HepG2 (cell line): ENCODE measurements around the gene RGL3. TPM values are rescaled to one million over a fixed set of nuclear protein-coding genes. Genes with fewer than 3 reads are reported as not detected.

Experiments
- ATAC-seq: fragments of 200-7000 bp; cut with Tn5 transposase; 3 replicates; pipeline ENCODE4 v1.9.1; 2020; ENCODE audit warnings: mild to moderate bottlenecking, moderate library complexity
- BruUV-seq: library from RNA; stranded (reverse); fragments of 400-500 nt; replicated peaks from 2 replicates; lab custom pipeline; 2021; lab: Mats Ljungman, UMichigan
- CTCF ChIA-PET: fragments of 300-600 bp; formaldehyde crosslinking; extraction: SDS; loops from one replicate; lab custom pipeline; 2021; ENCODE audit warnings: low total read pairs, inconsistent platforms, low intra/inter-chr PET ratio; lab: Yijun Ruan, JAX
- POLR2A ChIA-PET: fragments of 350-600 bp; sonication (Branson Sonifier 250); formaldehyde crosslinking; loops from one replicate; lab custom pipeline; 2020; ENCODE audit warnings: antibody characterized with exemption, inconsistent platforms; lab: Yijun Ruan, JAX
- DNase-seq: peaks from one replicate; pipeline ENCODE4 v3.0.0-alpha.2; 2015; ENCODE audit warnings: low spot score
- FAIRE-seq: peaks from 3 replicates; lab custom pipeline; 2011; peaks lifted over from hg19 to GRCh38; lab: Jason Lieb, UNC
- H2AFZ ChIP-seq: one replicate; pipeline ENCODE4 v1.6.1; 2011; ENCODE audit warnings: low read length, inconsistent platforms
- H3K27ac ChIP-seq: fragments of 300-600 bp; 3 replicates; pipeline ENCODE4 v1.8.0; 2011; ENCODE audit warnings: mixed run types, mild to moderate bottlenecking, mixed read lengths, low read length, inconsistent platforms; ENCODE audit not compliant: insufficient read depth; ENCODE audit errors: extremely low read length
- H3K27me3 ChIP-seq, 2 experiments: fragments of 200-600 bp in 1 of 2; 2 replicates in 1 of 2; 3 replicates in 1 of 2; pipeline versions ENCODE4 v1.6.0 to v1.8.0; 2011; ENCODE audit warnings: low read length in 2 of 2, mild to moderate bottlenecking in 2 of 2, moderate library complexity in 2 of 2, inconsistent platforms in 1 of 2; ENCODE audit not compliant: insufficient read depth in 2 of 2, control insufficient read depth in 1 of 2
- H3K36me3 ChIP-seq, 2 experiments: fragments of 200-600 bp in 1 of 2; replicated peaks in 1 of 2; 2 replicates in 1 of 2; 3 replicates in 1 of 2; pipeline versions ENCODE4 v1.5.1 to v1.8.0; 2011; ENCODE audit warnings: low read length in 2 of 2, inconsistent platforms in 1 of 2; ENCODE audit not compliant: insufficient read depth in 2 of 2, control insufficient read depth in 1 of 2
- H3K4me1 ChIP-seq: 2 replicates; pipeline ENCODE4 v1.5.1; 2012; ENCODE audit warnings: low read length, inconsistent platforms; ENCODE audit not compliant: insufficient read depth
- H3K4me2 ChIP-seq: 2 replicates; pipeline ENCODE4 v1.6.0; 2011; ENCODE audit warnings: low read depth, low read length, inconsistent platforms
- H3K4me3 ChIP-seq, 3 experiments: fragments of 200-600 bp in 1 of 3; sonication (generic), shearing (Covaris generic) in 1 of 3; replicated peaks in 1 of 3; 2 replicates each; pipeline ENCODE4 v1.5.1; 2011 to 2016; ENCODE audit warnings: low read length in 3 of 3, inconsistent platforms in 2 of 3, low read depth in 2 of 3, mild to moderate bottlenecking in 2 of 3, control low read depth in 1 of 3, mixed read lengths in 1 of 3; ENCODE audit not compliant: insufficient read depth in 1 of 3
- H3K79me2 ChIP-seq: one replicate; pipeline ENCODE4 v1.6.1; 2011; ENCODE audit warnings: low read length, inconsistent platforms; ENCODE audit not compliant: insufficient read depth
- H3K9ac ChIP-seq: 2 replicates; pipeline ENCODE4 v1.6.0; 2011; ENCODE audit warnings: mild to moderate bottlenecking, low read depth, low read length, inconsistent platforms; ENCODE audit not compliant: insufficient read depth
- H3K9me3 ChIP-seq: 2 replicates; pipeline ENCODE4 v1.5.1; 2012; ENCODE audit warnings: mild to moderate bottlenecking, low read length
- H4K20me1 ChIP-seq: 2 replicates; pipeline ENCODE4 v1.6.0; 2011; ENCODE audit warnings: inconsistent platforms, mild to moderate bottlenecking, low read length, moderate library complexity; ENCODE audit not compliant: insufficient read depth
- ATF7-NPFF ChIP-seq: sonication (generic); formaldehyde crosslinking; IDR thresholded peaks from 2 replicates; pipeline ENCODE4 v1.8.1; 2023; ENCODE audit warnings: mild to moderate bottlenecking, low read depth, missing genetic modification reagents, moderate library complexity
- ETV6 ChIP-seq: sonication (generic); formaldehyde crosslinking; conservative IDR thresholded peaks from 2 replicates; pipeline ENCODE4 v1.4.0; 2020; ENCODE audit warnings: missing genetic modification reagents
- HNF4A ChIP-seq: sonication (generic); formaldehyde crosslinking; IDR thresholded peaks from 2 replicates; pipeline ENCODE4 v1.4.0; 2020; ENCODE audit warnings: missing genetic modification reagents
- HNRNPL ChIP-seq: fragments of 200-400 bp; formaldehyde crosslinking; IDR thresholded peaks from 2 replicates; pipeline ENCODE4 v1.6.1; 2017; ENCODE audit warnings: mild to moderate bottlenecking, low read depth, low read length
- REST ChIP-seq, 2 experiments: IDR thresholded peaks; 2 replicates each; pipeline ENCODE4 v1.6.1; 2011 to 2012; ENCODE audit warnings: low read length in 2 of 2, borderline replicate concordance in 1 of 2, low read depth in 1 of 2, mild to moderate bottlenecking in 1 of 2, moderate library complexity in 1 of 2
- ZBTB38 ChIP-seq: sonication (generic); formaldehyde crosslinking; IDR thresholded peaks from 2 replicates; pipeline ENCODE4 v1.5.1; 2020; ENCODE audit warnings: mild to moderate bottlenecking, missing genetic modification reagents
- ZBTB42 ChIP-seq: sonication (generic); formaldehyde crosslinking; IDR thresholded peaks from 2 replicates; pipeline ENCODE4 v1.5.0; 2020; ENCODE audit warnings: mild to moderate bottlenecking, missing genetic modification reagents
- ZFP41 ChIP-seq: sonication (generic); formaldehyde crosslinking; IDR thresholded peaks from 2 replicates; pipeline ENCODE4 v1.4.0; 2020; ENCODE audit warnings: mild to moderate bottlenecking, missing genetic modification reagents, borderline replicate concordance
- ZFY ChIP-seq: sonication (generic); formaldehyde crosslinking; IDR thresholded peaks from 2 replicates; pipeline ENCODE4 v1.4.0; 2020; ENCODE audit warnings: missing genetic modification reagents
- ZFYVE20 ChIP-seq: sonication (generic); formaldehyde crosslinking; IDR thresholded peaks from 2 replicates; pipeline ENCODE4 v1.8.0; 2023; ENCODE audit warnings: low read depth, mild to moderate bottlenecking, moderate library complexity, missing genetic modification reagents, borderline replicate concordance
- ZNF205 ChIP-seq: IDR thresholded peaks from 2 replicates; pipeline ENCODE4 v1.6.1; 2018; ENCODE audit warnings: missing biosample characterization, missing genetic modification reagents
- ZNF350 ChIP-seq: sonication (generic); formaldehyde crosslinking; IDR thresholded peaks from 2 replicates; pipeline ENCODE4 v1.4.0; 2020; ENCODE audit warnings: mild to moderate bottlenecking, low read depth, missing genetic modification reagents, borderline replicate concordance
- ZNF557 ChIP-seq: sonication (generic); formaldehyde crosslinking; IDR thresholded peaks from 2 replicates; pipeline ENCODE4 v1.4.0; 2020; ENCODE audit warnings: missing genetic modification reagents
- ZNF629 ChIP-seq: sonication (generic); formaldehyde crosslinking; conservative IDR thresholded peaks from 2 replicates; pipeline ENCODE4 v1.5.0; 2020; ENCODE audit warnings: missing genetic modification reagents
- ZSCAN25 ChIP-seq: sonication (generic); formaldehyde crosslinking; IDR thresholded peaks from 2 replicates; pipeline ENCODE4 v1.8.0; 2022; ENCODE audit warnings: mild to moderate bottlenecking, missing genetic modification reagents
- WGBS: methylation state at CpG from one replicate; pipeline ENCODE4 v1.1.6; 2017; ENCODE audit warnings: low lambda C conversion rate; 5-methylcytosine and 5-hydroxymethylcytosine counted together
- in situ Hi-C: cut with HindIII; loops from 2 replicates; pipeline ENCODE4 v1.10.0; 2017; ENCODE audit warnings: low pct_unique_long_range_greater_than_20kb; ENCODE audit not compliant: extremely low pct_ligation_motif_present
- intact Hi-C: fragments of 100-400 bp; cut with micrococcal nuclease; formaldehyde crosslinking; loops from one replicate; pipeline ENCODE4 v1.10.0; 2022; ENCODE audit not compliant: unreplicated experiment
- polyA plus RNA-seq, 8 experiments: library from polyadenylated mRNA; depleted of rRNA in 3 of 8; stranded (reverse) in 7 of 8; unstranded in 1 of 8; fragments of >200 nt; fragmentation: Illumina TruSeq in 4 of 8; extraction: Trizol in 4 of 8; gene quantifications; 2 replicates each; pipeline versions ENCODE4 v1.2.1 to v1.2.3, GENCODE V29; 2011 to 2016; ENCODE audit warnings: low read depth in 4 of 8, missing spikeins in 1 of 8, mixed read lengths in 1 of 8; ENCODE audit not compliant: insufficient read depth in 1 of 8
- total RNA-seq, 5 experiments: library from RNA; depleted of rRNA; stranded (reverse); fragments of >200 nt; fragmentation: Illumina TruSeq; extraction: Trizol; gene quantifications; 2 replicates each; pipeline ENCODE4 v1.2.3, GENCODE V29; 2016; ENCODE audit warnings: low read depth in 1 of 5
- TF ChIP-seq, protein P1 (sequence below): sonication (generic); formaldehyde crosslinking; IDR thresholded peaks from 2 replicates; pipeline ENCODE4 v1.5.1; 2020; ENCODE audit warnings: mild to moderate bottlenecking, missing genetic modification reagents
- TF ChIP-seq, protein P2 (sequence below): sonication (generic); formaldehyde crosslinking; IDR thresholded peaks from 2 replicates; pipeline ENCODE4 v1.4.0; 2020; ENCODE audit warnings: missing genetic modification reagents

The RGL3 gene
- total and polyA plus RNA-seq, 2 of the 13 experiments (the other 11 are each of a cell fraction or from before 2014, with no cell fraction given) = 4.2 to 7.6 TPM

DNA sequence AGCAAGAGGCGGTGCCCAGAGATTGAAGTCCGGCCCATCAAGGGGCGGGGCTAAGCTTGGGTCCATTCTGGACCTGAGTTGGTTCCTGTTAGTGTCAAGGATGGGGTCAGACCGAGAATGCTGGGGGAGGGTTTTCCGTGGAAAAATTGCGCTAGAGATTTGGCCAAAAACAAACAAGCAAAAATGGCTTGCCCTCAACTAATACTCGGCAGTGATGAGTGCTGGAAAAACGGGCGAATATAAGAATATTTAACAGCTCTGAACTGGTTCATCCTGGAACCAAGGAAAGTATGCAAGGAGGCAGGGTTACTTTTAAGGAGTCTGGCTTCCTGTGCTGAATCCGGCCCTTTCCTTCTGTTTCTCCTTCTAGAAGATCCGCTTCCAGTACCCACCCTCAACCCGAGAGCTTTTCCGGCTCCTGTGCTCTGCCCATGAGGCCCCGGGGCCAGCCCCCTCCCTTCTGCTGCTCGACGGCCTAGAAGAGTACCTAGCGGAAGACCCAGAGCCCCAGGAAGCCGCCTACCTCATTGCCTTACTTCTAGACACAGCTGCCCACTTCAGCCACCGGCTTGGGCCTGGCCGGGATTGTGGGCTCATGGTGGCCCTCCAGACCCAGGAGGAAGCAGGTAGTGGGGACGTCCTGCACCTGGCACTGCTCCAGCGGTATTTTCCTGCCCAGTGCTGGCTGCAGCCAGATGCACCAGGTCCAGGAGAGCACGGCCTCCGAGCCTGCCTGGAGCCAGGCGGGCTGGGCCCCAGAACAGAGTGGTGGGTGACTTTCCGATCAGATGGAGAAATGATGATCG lies 43.8 kb downstream of the RGL3 start:
- TSS peak; percentile 86 for BruUV-seq
- POLR2A ChIA-PET = interaction anchor here (0.6 to 3.3 kb wide), 50 partner anchors 9 to 539 kb away, joined by 3 to 68 read pairs (median 4); partner anchors contain the start of genes CCDC159, ECSIT, ELOF1 and EPOR
- Histone ChIP-seq H3K4me3 (peak overlapping the region; percentile 65 to 80 (median 69)), H4K20me1 (no peaks in the 10 kb centered on the region), H3K27ac (peak overlapping the region; percentile 68), H3K9ac (peak overlapping the region; percentile 77), H3K36me3 (0 out of 5 replicates have a peak, but pooled peaks cover 1 to 4% of the 10 kb centered on the region in 2 experiments), H3K79me2 (peaks cover 12% of the 10 kb centered on the region), H3K27me3 (no peaks in the 10 kb centered on the region; a peak in 1 of 5 replicates), H2AFZ (no peak overlapping the region), H3K9me3 (no peaks in the 10 kb centered on the region), H3K4me2 (peak overlapping the region; percentile 94), H3K4me1 (peaks cover 39% of the 10 kb centered on the region)
- DNase-seq (peak; percentile 31), FAIRE-seq (no peak), ATAC-seq (peak; percentile 50)
- CTCF ChIA-PET = no interaction called here
- intact Hi-C loops = no loop called here
- in situ Hi-C loops = no loop called here
- 5% methylated on average over 18 of the region's 27 CpGs for WGBS
- no peak for TF ChIP-seq ZBTB42 (CRISPR knock-in tag)
- peak; percentile 54 for TF ChIP-seq ZFY (CRISPR knock-in tag)
- peak; percentile 48; the same call in 1 of the 2 replicates for TF ChIP-seq ZNF557
- TF ChIP-seq ZFYVE20 (CRISPR knock-in tag) = no peak
- TF ChIP-seq ETV6 (CRISPR knock-in tag) = no peak
- TF ChIP-seq ATF7-NPFF (CRISPR knock-in tag) = 0 out of 2 replicates have a peak, but pooled peaks have one; percentile 22
- TF ChIP-seq ZSCAN25 (CRISPR knock-in tag) = no peak
- peak; percentile 31; the same call in 1 of the 2 replicates for TF ChIP-seq ZNF350 (CRISPR knock-in tag)
- peak in 1 of 2 experiments; percentile 24; a peak in 1 of 4 replicates for TF ChIP-seq REST (IDR thresholded peaks at IDR 0.05; ENCODE audit: borderline replicate concordance in 1 of 2, low read depth in 1 of 2, low read length in 2 of 2)
- TF ChIP-seq ZNF629 (CRISPR knock-in tag) = no peak
- TF ChIP-seq ZNF205 (CRISPR knock-in tag) = no peak
- TF ChIP-seq, protein P1, sequence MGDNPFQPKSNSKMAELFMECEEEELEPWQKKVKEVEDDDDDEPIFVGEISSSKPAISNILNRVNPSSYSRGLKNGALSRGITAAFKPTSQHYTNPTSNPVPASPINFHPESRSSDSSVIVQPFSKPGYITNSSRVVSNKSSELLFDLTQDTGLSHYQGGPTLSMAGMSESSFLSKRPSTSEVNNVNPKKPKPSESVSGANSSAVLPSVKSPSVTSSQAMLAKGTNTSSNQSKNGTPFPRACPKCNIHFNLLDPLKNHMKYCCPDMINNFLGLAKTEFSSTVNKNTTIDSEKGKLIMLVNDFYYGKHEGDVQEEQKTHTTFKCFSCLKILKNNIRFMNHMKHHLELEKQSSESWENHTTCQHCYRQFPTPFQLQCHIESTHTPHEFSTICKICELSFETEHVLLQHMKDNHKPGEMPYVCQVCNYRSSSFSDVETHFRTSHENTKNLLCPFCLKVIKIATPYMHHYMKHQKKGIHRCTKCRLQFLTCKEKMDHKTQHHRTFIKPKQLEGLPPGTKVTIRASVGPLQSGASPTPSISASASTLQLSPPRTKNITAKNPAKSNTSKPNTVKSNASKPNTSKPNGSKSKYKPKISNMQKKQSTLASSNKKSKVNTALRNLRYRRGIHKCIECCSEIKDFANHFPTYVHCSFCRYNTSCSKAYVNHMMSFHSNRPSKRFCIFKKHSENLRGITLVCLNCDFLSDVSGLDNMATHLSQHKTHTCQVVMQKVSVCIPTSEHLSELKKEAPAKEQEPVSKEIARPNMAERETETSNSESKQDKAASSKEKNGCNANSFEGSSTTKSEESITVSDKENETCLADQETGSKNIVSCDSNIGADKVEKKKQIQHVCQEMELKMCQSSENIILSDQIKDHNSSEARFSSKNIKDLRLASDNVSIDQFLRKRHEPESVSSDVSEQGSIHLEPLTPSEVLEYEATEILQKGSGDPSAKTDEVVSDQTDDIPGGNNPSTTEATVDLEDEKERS (CRISPR knock-in tag) = no peak
- TF ChIP-seq, protein P2, sequence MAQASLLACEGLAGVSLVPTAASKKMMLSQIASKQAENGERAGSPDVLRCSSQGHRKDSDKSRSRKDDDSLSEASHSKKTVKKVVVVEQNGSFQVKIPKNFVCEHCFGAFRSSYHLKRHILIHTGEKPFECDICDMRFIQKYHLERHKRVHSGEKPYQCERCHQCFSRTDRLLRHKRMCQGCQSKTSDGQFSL (CRISPR knock-in tag) = no peak
- TF ChIP-seq HNRNPL = no peak
- TF ChIP-seq HNF4A (CRISPR knock-in tag) = no peak
- TF ChIP-seq ZFP41 (CRISPR knock-in tag) = no peak
- TF ChIP-seq ZBTB38 (CRISPR knock-in tag) = 0 out of 2 replicates have a peak, but pooled peaks have one; percentile 48
